ENCODE measurements around the gene SLC25A38.

Gene SLC25A38

DNA sequence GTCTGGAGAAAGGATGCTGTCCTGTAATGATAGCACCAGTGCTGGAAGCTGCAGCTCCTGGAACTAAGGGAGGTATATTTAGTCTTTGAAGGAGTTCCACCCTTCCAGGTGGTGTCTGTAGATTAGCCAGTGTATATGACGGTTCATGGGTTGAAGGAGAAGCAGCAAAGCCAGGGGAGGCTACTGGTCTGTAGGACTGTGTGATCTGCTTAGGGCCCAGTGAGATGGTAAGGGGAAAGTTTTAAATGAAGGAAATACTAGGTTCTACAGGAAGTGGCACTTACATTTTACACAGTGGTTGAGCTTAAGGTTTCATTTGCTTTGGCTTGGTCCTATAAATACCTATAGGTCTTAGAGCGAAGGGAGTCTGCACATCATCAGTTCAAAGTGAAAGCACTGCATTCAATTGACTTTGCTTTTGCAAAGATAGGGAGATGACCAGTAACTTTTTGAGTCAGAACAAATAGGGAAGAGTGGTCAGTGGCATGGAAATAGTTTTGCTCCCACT, 5.6 kb downstream of the SLC25A38 start:
- peaks cover 49% of the 10 kb centered on the region for H4K20me1 ChIP-seq (ENCODE audit: insufficient read depth, low read length)
- H3K9me3 ChIP-seq (ENCODE audit: insufficient read depth, low read length), result no peaks in the 10 kb centered on the region
- H3K4me2 ChIP-seq (ENCODE audit: low read length), result peak overlapping the region; percentile 62
- no peak for TF ChIP-seq EZH2phosphoT487 (IDR thresholded peaks at IDR 0.05; ENCODE audit: low read depth)
- TF ChIP-seq, protein P1, sequence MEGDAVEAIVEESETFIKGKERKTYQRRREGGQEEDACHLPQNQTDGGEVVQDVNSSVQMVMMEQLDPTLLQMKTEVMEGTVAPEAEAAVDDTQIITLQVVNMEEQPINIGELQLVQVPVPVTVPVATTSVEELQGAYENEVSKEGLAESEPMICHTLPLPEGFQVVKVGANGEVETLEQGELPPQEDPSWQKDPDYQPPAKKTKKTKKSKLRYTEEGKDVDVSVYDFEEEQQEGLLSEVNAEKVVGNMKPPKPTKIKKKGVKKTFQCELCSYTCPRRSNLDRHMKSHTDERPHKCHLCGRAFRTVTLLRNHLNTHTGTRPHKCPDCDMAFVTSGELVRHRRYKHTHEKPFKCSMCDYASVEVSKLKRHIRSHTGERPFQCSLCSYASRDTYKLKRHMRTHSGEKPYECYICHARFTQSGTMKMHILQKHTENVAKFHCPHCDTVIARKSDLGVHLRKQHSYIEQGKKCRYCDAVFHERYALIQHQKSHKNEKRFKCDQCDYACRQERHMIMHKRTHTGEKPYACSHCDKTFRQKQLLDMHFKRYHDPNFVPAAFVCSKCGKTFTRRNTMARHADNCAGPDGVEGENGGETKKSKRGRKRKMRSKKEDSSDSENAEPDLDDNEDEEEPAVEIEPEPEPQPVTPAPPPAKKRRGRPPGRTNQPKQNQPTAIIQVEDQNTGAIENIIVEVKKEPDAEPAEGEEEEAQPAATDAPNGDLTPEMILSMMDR (IDR thresholded peaks at IDR 0.05; ENCODE audit: low read depth, low read length), result no peak
- peak overlapping the region; percentile 48 for H3K27ac ChIP-seq (ENCODE audit: low read length)
- peaks cover 68% of the 10 kb centered on the region for H3K79me2 ChIP-seq (ENCODE audit: low read length)
- H3K4me3 ChIP-seq (ENCODE audit: low read length), result peak overlapping the region; percentile 32
- H2AFZ ChIP-seq (ENCODE audit: low read depth, low read length), result no peak overlapping the region
- H3K4me1 ChIP-seq (ENCODE audit: low read length), result peaks cover 34% of the 10 kb centered on the region
- H3K27me3 ChIP-seq (ENCODE audit: low read depth, low read length), result no peaks in the 10 kb centered on the region
- peak overlapping the region; percentile 5; the same call in 1 of the 2 replicates for H3K9ac ChIP-seq (ENCODE audit: low read length)
- peaks cover 35% of the 10 kb centered on the region for H3K36me3 ChIP-seq (replicated peaks; ENCODE audit: low read depth, low read length)

DNA sequence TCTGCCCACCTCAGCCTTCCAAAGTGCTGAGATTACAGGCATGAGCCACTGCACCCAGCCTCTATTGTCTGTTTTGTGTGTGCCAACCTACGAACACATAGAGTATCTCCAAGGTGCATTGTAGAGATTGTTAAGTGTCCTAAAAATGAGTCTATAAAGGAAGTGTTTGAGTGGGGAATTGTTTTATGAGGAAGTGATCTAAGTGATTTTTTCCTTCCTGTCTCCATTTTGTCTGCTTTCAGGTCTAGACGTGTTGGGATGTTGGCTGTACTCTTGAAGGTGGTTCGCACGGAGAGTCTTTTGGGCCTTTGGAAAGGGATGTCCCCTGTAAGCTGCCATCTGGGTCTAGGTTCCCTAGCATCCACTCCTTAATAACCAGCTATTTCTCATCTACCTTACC, 7.0 kb downstream of the SLC25A38 start:
- H3K4me2 ChIP-seq (ENCODE audit: low read length), result no peak overlapping the region
- H3K27ac ChIP-seq (ENCODE audit: low read length), result no peak overlapping the region
- H4K20me1 ChIP-seq (ENCODE audit: insufficient read depth, low read length), result peaks cover 40% of the 10 kb centered on the region
- no peak overlapping the region for H3K4me3 ChIP-seq (ENCODE audit: low read length)
- no peaks in the 10 kb centered on the region for H3K9me3 ChIP-seq (ENCODE audit: insufficient read depth, low read length)
- no peaks in the 10 kb centered on the region for H3K27me3 ChIP-seq (ENCODE audit: low read depth, low read length)
- H2AFZ ChIP-seq (ENCODE audit: low read depth, low read length), result no peak overlapping the region
- H3K36me3 ChIP-seq (replicated peaks; ENCODE audit: low read depth, low read length), result peaks cover 47% of the 10 kb centered on the region
- H3K79me2 ChIP-seq (ENCODE audit: low read length), result peaks cover 54% of the 10 kb centered on the region
- H3K4me1 ChIP-seq (ENCODE audit: low read length), result peaks cover 26% of the 10 kb centered on the region
- no peak overlapping the region for H3K9ac ChIP-seq (ENCODE audit: low read length)
- TF ChIP-seq, protein P1 (IDR thresholded peaks at IDR 0.05; ENCODE audit: low read depth, low read length), result no peak
- no peak for TF ChIP-seq EZH2phosphoT487 (IDR thresholded peaks at IDR 0.05; ENCODE audit: low read depth)

DNA sequence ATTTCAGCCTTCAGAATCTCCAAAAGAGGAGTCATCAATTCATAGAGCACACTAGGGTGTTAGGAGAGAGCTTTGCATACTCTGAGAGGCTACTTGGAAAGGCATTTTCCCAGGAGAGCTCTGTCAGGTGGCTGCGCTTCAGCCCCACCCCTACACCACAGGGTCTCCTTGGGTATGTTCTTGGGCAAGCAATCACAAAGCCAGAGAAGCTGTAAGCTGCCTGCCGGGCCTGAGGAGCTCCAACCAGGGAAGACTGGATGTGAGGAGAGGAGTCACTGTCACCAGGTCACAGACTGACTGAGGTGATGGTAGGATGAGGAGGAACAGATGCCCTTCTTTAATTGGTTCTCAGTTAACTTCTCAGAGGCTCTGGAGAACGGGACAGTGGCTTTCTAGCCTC, 13.5 kb downstream of the SLC25A38 start:
- no peaks in the 10 kb centered on the region for H3K9me3 ChIP-seq (ENCODE audit: insufficient read depth, low read length)
- TF ChIP-seq, protein P1 (IDR thresholded peaks at IDR 0.05; ENCODE audit: low read depth, low read length), result no peak
- TF ChIP-seq EZH2phosphoT487 (IDR thresholded peaks at IDR 0.05; ENCODE audit: low read depth), result no peak

GRCh38 chr3:39398700-39399099, 15.5 kb downstream of the SLC25A38 start:
- H2AFZ ChIP-seq (ENCODE audit: low read depth, low read length), result no peak overlapping the region
- H3K79me2 ChIP-seq (ENCODE audit: low read length), result no peaks in the 10 kb centered on the region
- no peak overlapping the region for H3K9ac ChIP-seq (ENCODE audit: low read length)
- H3K4me2 ChIP-seq (ENCODE audit: low read length), result no peak overlapping the region
- H3K4me1 ChIP-seq (ENCODE audit: low read length), result no peaks in the 10 kb centered on the region
- no peaks in the 10 kb centered on the region for H4K20me1 ChIP-seq (ENCODE audit: insufficient read depth, low read length)
- TF ChIP-seq, protein P1 (IDR thresholded peaks at IDR 0.05; ENCODE audit: low read depth, low read length), result no peak
- no peak for TF ChIP-seq EZH2phosphoT487 (IDR thresholded peaks at IDR 0.05; ENCODE audit: low read depth)
- no peak overlapping the region for H3K27ac ChIP-seq (ENCODE audit: low read length)
- H3K9me3 ChIP-seq (ENCODE audit: insufficient read depth, low read length), result no peaks in the 10 kb centered on the region
- no peaks in the 10 kb centered on the region for H3K27me3 ChIP-seq (ENCODE audit: low read depth, low read length)
- no peak overlapping the region for H3K4me3 ChIP-seq (ENCODE audit: low read length)
- peaks cover 53% of the 10 kb centered on the region for H3K36me3 ChIP-seq (replicated peaks; ENCODE audit: low read depth, low read length)

More for the DNA sequence above, 13.5 kb downstream of the SLC25A38 start:
- Histone ChIP-seq H2AFZ (ENCODE audit: low read depth, low read length) (no peak overlapping the region), H3K4me3 (ENCODE audit: low read length) (no peak overlapping the region), H4K20me1 (ENCODE audit: insufficient read depth, low read length) (no peaks in the 10 kb centered on the region), H3K27me3 (ENCODE audit: low read depth, low read length) (no peaks in the 10 kb centered on the region), H3K79me2 (ENCODE audit: low read length) (no peaks in the 10 kb centered on the region), H3K27ac (ENCODE audit: low read length) (no peak overlapping the region), H3K36me3 (replicated peaks; ENCODE audit: low read depth, low read length) (peaks cover 62% of the 10 kb centered on the region), H3K4me1 (ENCODE audit: low read length) (no peaks in the 10 kb centered on the region), H3K9ac (ENCODE audit: low read length) (no peak overlapping the region), H3K4me2 (ENCODE audit: low read length) (no peak overlapping the region)

All from OCI-LY3 (cell line).